OCI-LY1 (cell line): Measurements from ENCODE around the gene DGKB.

ENCODE experiments used
- H2AFZ ChIP-seq: fragments of 200-600 bp; sonication (generic), shearing (Covaris generic); 2 replicates; pipeline ENCODE4 v1.6.0; 2014; ENCODE audit warnings: antibody characterized with exemption, mild to moderate bottlenecking, low read length
- H3F3A ChIP-seq: fragments of 200-600 bp; sonication (generic), shearing (Covaris generic); 2 replicates; pipeline ENCODE4 v1.6.0; 2014; ENCODE audit warnings: mild to moderate bottlenecking, antibody characterized with exemption, low read length, moderate library complexity; ENCODE audit not compliant: insufficient read depth
- H3K27ac ChIP-seq: fragments of 200-600 bp; sonication (generic); 2 replicates; pipeline ENCODE4 v1.5.1; 2014; ENCODE audit warnings: low read length, mixed run types, mild to moderate bottlenecking, low read depth; ENCODE audit not compliant: poor library complexity, severe bottlenecking
- H3K27me3 ChIP-seq: fragments of 200-600 bp; sonication (generic); 2 replicates; pipeline ENCODE4 v1.6.0; 2014; ENCODE audit warnings: antibody characterized with exemption, mild to moderate bottlenecking, low read length, moderate library complexity; ENCODE audit not compliant: insufficient read depth
- H3K36me3 ChIP-seq: fragments of 200-600 bp; sonication (generic); 2 replicates; pipeline ENCODE4 v1.6.1; 2014; ENCODE audit warnings: mild to moderate bottlenecking, antibody characterized with exemption, low read length, moderate library complexity, mixed read lengths; ENCODE audit not compliant: insufficient read depth
- H3K4me1 ChIP-seq: fragments of 200-600 bp; sonication (generic); 2 replicates; pipeline ENCODE4 v1.5.1; 2014; ENCODE audit warnings: mild to moderate bottlenecking, low read length, moderate library complexity; ENCODE audit not compliant: insufficient read depth, severe bottlenecking
- H3K4me2 ChIP-seq: fragments of 200-600 bp; sonication (generic), shearing (Covaris generic); 2 replicates; pipeline ENCODE4 v1.6.1; 2014; ENCODE audit warnings: low read length
- H3K4me3 ChIP-seq: fragments of 200-600 bp; sonication (generic); 2 replicates; pipeline ENCODE4 v1.5.1; 2014; ENCODE audit warnings: low read length, low read depth, mild to moderate bottlenecking, mixed read lengths; ENCODE audit not compliant: poor library complexity, severe bottlenecking
- H3K79me2 ChIP-seq: fragments of 200-600 bp; shearing (Covaris generic); 2 replicates; pipeline ENCODE4 v1.6.1; 2016; ENCODE audit warnings: mixed run types, low read length, mixed read lengths; ENCODE audit not compliant: insufficient read depth
- H3K9ac ChIP-seq: fragments of 200-600 bp; sonication (generic), shearing (Covaris generic); 2 replicates; pipeline ENCODE4 v1.6.1; 2014; ENCODE audit warnings: mild to moderate bottlenecking, low read length, mixed read lengths
- H3K9me2 ChIP-seq: fragments of 200-600 bp; sonication (generic), shearing (Covaris generic); 2 replicates; pipeline ENCODE4 v1.6.1; 2014; ENCODE audit warnings: low read depth, mild to moderate bottlenecking, low read length, mixed read lengths
- H3K9me3 ChIP-seq: fragments of 200-600 bp; shearing (Covaris generic); 2 replicates; pipeline ENCODE4 v1.6.1; 2014; ENCODE audit warnings: low read length, mixed read lengths
- H4K20me1 ChIP-seq: fragments of 200-600 bp; sonication (generic), shearing (Covaris generic); 2 replicates; pipeline ENCODE4 v1.6.0; 2016; ENCODE audit warnings: mild to moderate bottlenecking, low read length; ENCODE audit not compliant: insufficient read depth
- EZH2 ChIP-seq: fragments of 200-600 bp; sonication (generic), shearing (Covaris generic); IDR thresholded peaks from 2 replicates; pipeline ENCODE4 v1.8.0; 2017; ENCODE audit warnings: borderline replicate concordance, mixed run types, mild to moderate bottlenecking, antibody characterized with exemption, low read length, moderate library complexity, mixed read lengths
- TF ChIP-seq, protein P1 (sequence below): fragments of 200-600 bp; sonication (generic), shearing (Covaris generic); IDR thresholded peaks from 2 replicates; pipeline ENCODE4 v1.5.1; 2017; ENCODE audit warnings: mild to moderate bottlenecking, antibody characterized with exemption, low read length, moderate library complexity, mixed read lengths

DGKB gene

DNA sequence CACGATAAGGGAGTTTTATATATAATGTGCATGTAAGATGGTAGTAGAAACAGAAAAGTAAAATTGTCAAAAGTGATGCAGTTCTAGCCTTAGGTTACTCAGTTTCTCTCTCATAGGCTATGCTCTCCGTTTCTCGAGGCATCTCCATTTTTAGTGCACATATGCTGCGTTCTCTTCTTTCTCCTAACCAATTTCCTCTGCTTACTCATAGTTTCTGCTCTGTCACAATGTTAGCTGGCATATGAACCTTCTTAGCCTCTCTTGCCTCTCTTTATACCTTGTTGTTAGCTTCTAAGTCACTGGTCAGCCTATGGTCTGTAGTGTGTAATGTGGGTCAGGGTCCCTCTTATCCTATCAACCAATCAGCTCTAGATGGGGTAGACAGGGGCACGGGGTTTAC is 632.5 kb downstream of the DGKB start:
- H3K27me3 ChIP-seq = no peaks in the 10 kb centered on the region
- TF ChIP-seq, protein P1, sequence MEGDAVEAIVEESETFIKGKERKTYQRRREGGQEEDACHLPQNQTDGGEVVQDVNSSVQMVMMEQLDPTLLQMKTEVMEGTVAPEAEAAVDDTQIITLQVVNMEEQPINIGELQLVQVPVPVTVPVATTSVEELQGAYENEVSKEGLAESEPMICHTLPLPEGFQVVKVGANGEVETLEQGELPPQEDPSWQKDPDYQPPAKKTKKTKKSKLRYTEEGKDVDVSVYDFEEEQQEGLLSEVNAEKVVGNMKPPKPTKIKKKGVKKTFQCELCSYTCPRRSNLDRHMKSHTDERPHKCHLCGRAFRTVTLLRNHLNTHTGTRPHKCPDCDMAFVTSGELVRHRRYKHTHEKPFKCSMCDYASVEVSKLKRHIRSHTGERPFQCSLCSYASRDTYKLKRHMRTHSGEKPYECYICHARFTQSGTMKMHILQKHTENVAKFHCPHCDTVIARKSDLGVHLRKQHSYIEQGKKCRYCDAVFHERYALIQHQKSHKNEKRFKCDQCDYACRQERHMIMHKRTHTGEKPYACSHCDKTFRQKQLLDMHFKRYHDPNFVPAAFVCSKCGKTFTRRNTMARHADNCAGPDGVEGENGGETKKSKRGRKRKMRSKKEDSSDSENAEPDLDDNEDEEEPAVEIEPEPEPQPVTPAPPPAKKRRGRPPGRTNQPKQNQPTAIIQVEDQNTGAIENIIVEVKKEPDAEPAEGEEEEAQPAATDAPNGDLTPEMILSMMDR = no peak
- no peak for TF ChIP-seq EZH2
- no peak overlapping the region for H3K9ac ChIP-seq
- H2AFZ ChIP-seq = no peak overlapping the region
- no peaks in the 10 kb centered on the region for H3F3A ChIP-seq
- no peaks in the 10 kb centered on the region for H3K4me1 ChIP-seq
- H3K4me3 ChIP-seq = no peak overlapping the region
- no peaks in the 10 kb centered on the region for H4K20me1 ChIP-seq
- H3K36me3 ChIP-seq = no peaks in the 10 kb centered on the region
- no peak overlapping the region for H3K4me2 ChIP-seq
- no peaks in the 10 kb centered on the region for H3K9me3 ChIP-seq
- H3K79me2 ChIP-seq = no peaks in the 10 kb centered on the region
- H3K9me2 ChIP-seq = no peaks in the 10 kb centered on the region; the same call in 1 of the 2 replicates
- H3K27ac ChIP-seq = no peak overlapping the region

DNA sequence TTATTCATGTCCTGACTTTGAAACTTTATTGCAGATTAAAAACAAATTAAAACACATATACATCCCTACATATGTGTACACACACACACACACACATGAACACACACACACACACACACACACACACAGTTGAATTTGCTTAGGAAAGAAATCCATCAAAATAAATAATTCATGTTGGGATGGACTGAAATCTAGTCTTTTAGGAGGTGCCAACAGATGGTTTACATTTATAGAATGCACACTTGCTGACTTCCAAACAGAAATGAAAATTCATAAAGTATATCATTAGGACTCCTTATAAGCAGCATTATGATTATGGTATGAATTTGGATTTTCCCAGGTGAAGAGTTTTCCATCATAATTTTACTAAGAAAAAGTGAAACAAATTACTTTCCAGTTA is 642.5 kb downstream of the DGKB start:
- Histone ChIP-seq H3K9me2 (no peaks in the 10 kb centered on the region), H4K20me1 (no peaks in the 10 kb centered on the region), H3K79me2 (no peaks in the 10 kb centered on the region), H3K27me3 (no peaks in the 10 kb centered on the region), H3K9me3 (no peaks in the 10 kb centered on the region), H3K36me3 (no peaks in the 10 kb centered on the region), H3F3A (no peaks in the 10 kb centered on the region), H3K27ac (no peak overlapping the region), H3K9ac (no peak overlapping the region), H3K4me2 (no peak overlapping the region), H3K4me3 (no peak overlapping the region), H3K4me1 (no peaks in the 10 kb centered on the region), H2AFZ (no peak overlapping the region)
- TF ChIP-seq, protein P1 = no peak
- TF ChIP-seq EZH2 = no peak

DNA sequence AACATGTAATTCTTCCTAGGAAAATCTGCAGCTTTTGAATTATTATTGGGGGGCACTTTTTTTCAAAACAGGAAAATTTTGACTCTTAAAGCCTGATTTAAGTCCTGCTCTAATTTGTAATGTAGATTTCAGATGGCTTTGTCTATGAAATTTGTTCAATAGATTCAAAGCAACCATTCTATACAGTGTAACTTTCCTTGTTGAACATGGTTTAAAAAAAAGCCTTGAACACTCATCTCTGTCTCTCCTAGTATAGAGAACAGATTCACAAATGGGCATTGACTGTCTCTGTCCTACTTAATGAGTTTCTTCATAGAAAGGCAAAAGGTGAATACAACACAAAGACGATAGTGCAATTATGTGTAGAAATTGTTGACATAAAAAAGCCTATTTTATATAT is 643.7 kb downstream of the DGKB start:
- H3K4me2 ChIP-seq = no peak overlapping the region
- no peak overlapping the region for H3K27ac ChIP-seq
- H3K79me2 ChIP-seq = no peaks in the 10 kb centered on the region
- H2AFZ ChIP-seq = no peak overlapping the region
- no peaks in the 10 kb centered on the region for H4K20me1 ChIP-seq
- no peaks in the 10 kb centered on the region for H3K9me3 ChIP-seq
- H3K27me3 ChIP-seq = no peaks in the 10 kb centered on the region
- H3F3A ChIP-seq = no peaks in the 10 kb centered on the region
- no peak overlapping the region for H3K4me3 ChIP-seq
- H3K36me3 ChIP-seq = no peaks in the 10 kb centered on the region
- H3K9ac ChIP-seq = no peak overlapping the region
- H3K4me1 ChIP-seq = no peaks in the 10 kb centered on the region
- TF ChIP-seq EZH2 = no peak
- TF ChIP-seq, protein P1 = no peak
- no peaks in the 10 kb centered on the region for H3K9me2 ChIP-seq
